HG03135 (cell line): ENCODE data around the gene HPRT1.
A peak's percentile ranks its signal among the peaks of the same experiment; 100 is the strongest.
"Not testable (repeated sequence)": the region's sequence is repeated elsewhere in the genome, so short reads cannot be mapped to it uniquely, and the experiment has no call there.

Experiments
- ATAC-seq: cut with Tn5 transposase; IDR thresholded peaks from one replicate; pipeline ENCODE4 v1.9.1; 2021; ENCODE audit warnings: mild to moderate bottlenecking, moderate library complexity; ENCODE audit not compliant: unreplicated experiment

HPRT1 gene

DNA sequence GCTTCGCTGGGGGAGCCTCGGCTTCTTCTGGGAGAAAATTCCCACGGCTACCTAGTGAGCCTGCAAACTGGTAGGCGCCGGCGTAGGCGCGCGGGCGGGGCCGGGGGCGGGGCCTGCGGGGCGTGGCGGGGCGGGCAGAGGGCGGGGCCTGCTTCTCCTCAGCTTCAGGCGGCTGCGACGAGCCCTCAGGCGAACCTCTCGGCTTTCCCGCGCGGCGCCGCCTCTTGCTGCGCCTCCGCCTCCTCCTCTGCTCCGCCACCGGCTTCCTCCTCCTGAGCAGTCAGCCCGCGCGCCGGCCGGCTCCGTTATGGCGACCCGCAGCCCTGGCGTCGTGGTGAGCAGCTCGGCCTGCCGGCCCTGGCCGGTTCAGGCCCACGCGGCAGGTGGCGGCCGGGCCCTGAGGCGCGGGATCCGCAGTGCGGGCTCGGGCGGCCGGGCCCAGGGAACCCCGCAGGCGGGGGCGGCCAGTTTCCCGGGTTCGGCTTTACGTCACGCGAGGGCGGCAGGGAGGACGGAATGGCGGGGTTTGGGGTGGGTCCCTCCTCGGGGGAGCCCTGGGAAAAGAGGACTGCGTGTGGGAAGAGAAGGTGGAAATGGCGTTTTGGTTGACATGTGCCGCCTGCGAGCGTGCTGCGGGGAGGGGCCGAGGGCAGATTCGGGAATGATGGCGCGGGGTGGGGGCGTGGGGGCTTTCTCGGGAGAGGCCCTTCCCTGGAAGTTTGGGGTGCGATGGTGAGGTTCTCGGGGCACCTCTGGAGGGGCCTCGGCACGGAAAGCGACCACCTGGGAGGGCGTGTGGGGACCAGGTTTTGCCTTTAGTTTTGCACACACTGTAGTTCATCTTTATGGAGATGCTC is at the start of gene HPRT1:
Gene HPRT1 (plus strand): TSS at position 161 of the 857 bp plus-strand sequence. CDS start 147 bp downstream, at position 308.
- ATAC-seq: peak; percentile 84

- ATAC-seq: no peak
Measured at GRCh38 chrX:134416087-134416486, 43.9 kb upstream of the HPRT1 start.

- ATAC-seq: no peak
Measured at GRCh38 chrX:134418317-134419113, 41.5 kb upstream of the HPRT1 start.

GRCh38 chrX:134419784-134420183 is 40.2 kb upstream of the HPRT1 start:
- no peak for ATAC-seq

DNA sequence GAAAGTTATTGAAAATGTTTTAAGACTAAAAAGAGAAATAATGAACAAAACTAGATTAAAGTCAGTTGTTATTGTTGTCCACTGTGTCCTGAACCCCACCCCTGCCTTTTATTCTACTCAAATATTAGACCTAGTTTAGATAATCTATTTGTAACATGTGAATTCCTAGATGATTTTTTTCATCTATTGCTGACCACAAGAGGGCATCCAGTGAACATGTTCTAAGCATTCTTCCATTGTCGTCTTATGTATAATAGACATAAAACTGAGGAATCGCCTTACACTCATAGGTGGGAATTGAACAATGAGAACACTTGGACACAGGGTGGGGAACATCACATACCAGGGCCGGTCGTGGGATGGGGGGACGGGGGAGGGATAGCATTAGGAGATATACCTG is 36.4 kb upstream of the HPRT1 start:
- no peak for ATAC-seq

- ATAC-seq: no peak
Measured at GRCh38 chrX:134426281-134426680, 33.7 kb upstream of the HPRT1 start.

DNA sequence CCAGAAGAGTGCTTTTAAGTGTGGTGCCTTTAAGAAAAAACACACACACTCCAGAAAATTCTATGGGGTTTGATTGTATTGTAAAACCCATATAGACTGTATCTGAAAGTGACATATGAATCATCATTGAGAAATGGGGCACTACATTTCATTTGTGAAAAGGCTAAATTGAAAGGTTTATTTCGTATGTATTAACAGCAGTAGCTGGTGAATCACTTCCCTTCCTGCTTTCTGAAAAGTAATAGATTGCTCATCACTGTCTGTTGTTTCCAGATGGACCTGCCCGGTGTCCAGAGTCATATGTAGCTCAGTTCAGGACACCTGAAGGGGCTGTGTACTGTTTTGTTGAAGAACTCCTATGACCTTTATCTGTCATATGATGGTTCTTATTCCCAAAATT is 28.1 kb upstream of the HPRT1 start:
- ATAC-seq: no peak

GRCh38 chrX:134435894-134436293 is 24.1 kb upstream of the HPRT1 start:
- ATAC-seq: no peak

DNA sequence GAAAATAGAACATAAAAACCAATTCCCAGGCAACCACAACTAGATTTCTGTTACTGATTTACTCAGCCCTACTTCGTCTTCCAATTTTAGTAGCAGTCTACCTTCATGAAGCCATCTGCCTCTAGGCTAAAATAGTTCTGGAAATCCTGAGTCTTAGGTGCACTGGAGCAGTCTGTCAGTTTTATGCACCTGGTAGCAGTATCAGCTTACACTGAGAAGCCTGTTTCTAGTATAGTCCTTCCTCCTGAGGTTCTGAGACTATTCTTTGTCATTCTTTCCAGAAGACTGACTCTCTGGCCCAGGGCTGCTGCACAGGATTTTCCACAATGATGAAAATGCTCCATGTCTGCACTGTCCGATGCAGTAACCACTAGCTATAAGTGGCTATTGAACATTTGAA is 16.9 kb upstream of the HPRT1 start:
- ATAC-seq: peak; percentile 77

DNA sequence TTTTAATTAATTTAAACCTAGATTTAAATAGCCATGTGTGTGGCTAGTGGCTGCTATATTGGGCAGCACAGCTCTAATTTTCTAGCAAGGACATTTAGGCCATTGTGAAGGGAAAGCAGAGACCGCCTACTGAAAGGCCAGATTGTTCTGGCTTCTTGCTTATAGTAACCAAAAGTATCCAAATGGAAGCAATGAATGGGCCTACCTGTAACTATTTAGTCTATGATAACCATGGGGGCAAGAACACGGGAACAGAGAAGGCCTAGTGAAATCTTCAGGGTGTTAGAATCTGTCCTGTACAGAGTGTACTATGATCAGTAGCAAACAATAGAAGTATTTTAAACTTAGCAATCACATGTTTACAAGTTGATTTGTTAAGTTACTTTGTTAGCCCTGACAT is 16.5 kb upstream of the HPRT1 start:
- ATAC-seq: no peak

- no peak for ATAC-seq
Measured at GRCh38 chrX:134444681-134445080, 15.3 kb upstream of the HPRT1 start.

GRCh38 chrX:134452596-134452995 is 7.4 kb upstream of the HPRT1 start:
- no peak for ATAC-seq

- no peak for ATAC-seq
Measured at GRCh38 chrX:134453631-134454030, 6.3 kb upstream of the HPRT1 start.

DNA sequence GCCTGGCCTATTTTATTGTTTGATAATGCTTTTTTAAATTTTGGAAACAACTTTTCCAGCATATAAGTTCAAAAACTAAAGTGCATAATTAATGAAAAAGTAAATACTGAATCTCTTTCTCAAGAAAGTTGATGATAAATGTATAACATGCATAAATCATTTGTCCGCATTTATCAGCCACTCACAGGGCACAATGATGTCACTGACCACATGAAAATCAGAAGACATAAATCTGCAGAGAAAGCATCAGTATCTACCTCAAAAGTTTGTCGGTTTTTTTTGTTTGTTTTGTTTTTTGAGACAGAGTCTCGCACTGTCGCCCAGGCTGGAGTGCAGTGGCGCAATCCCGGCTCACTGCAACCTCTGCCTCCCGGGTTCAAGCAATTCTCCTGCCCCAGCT is 5.5 kb upstream of the HPRT1 start:
- no peak for ATAC-seq

DNA sequence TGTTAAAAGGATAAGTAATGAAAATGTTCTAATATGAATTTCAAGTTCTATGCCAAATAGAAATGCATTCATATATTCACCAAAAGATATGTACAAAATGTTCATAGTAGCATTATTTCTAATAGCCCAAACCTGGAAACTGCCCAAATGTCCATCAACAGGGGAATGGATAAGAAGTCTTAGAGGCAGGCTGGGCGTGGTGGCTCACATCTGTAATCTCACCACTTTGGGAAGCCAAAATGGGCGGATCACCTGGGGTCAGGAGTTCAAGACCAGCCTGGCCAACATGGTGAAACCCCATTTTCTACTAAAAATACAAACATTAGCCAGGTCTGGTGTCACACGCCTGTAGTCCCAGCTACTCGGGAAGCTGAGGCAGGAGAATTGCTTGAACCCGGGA is 2.3 kb upstream of the HPRT1 start:
- no peak for ATAC-seq

DNA sequence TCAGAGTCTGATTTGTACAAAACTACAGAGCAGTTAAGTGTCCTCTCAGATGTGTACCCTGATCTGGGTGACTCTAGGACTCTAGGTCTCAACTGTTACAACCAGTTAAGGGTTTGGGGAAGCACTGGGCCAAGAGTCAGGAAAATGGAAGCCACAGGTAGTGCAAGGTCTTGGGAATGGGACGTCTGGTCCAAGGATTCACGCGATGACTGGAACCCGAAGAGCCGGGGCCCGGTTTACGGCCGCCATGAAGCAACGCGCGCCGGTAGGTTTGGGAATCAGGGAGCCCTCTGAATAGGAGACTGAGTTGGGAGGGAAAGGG is 321 bp upstream of the HPRT1 start:
- ATAC-seq: peak; percentile 20

- no peak for ATAC-seq
Measured at GRCh38 chrX:134460862-134461220, 876 bp downstream of the HPRT1 start.

DNA sequence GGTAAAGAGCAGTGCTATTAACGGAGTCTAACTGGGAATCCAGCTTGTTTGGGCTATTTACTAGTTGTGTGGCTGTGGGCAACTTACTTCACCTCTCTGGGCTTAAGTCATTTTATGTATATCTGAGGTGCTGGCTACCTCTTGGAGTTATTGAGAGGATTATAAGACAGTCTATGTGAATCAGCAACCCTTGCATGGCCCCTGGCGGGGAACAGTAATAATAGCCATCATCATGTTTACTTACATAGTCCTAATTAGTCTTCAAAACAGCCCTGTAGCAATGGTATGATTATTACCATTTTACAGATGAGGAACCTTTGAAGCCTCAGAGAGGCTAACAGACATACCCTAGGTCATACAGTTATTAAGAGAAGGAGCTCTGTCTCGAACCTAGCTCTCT is 1.5 kb downstream of the HPRT1 start:
- no peak for ATAC-seq

DNA sequence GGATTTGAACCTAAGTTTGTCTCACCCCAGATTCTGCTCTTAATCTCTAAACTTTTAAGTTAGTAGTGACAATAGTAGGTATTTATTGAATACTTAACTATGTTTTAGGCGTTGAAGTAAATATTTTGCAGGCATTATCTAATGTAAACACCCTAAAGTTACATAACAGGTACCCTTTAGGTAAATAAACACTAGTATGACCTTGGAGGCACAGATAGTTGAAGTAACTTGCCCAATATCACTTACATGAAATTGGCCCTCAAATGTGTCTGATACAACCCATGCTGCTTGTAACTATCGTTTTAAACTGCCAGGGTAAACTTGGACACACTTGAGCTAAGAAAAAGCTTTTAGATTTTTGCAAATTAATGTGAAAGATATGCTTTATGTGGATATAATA is 3.0 kb downstream of the HPRT1 start:
- ATAC-seq: no peak

DNA sequence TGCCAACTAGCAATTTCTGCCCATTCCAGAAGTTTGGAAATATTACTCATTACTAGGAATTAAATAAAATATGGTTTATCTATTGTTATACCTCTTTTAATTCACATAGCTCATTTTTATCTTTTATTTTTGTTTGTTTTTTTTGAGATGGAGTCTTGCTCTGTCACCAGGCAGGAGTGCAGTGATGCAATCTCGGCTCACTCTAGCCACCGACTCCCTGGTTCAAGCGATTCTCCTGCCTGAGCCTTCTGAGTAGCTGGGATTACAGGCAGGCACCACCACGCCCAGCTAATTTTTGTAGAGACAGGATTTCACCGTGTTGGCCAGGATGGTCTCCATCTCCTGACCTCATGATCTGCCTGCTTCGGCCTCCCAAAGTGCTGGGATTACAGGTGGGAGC is 4.5 kb downstream of the HPRT1 start:
- ATAC-seq: not testable (repeated sequence)

- no peak for ATAC-seq
Measured at GRCh38 chrX:134469486-134469885, 9.5 kb downstream of the HPRT1 start.

- no peak for ATAC-seq
Measured at GRCh38 chrX:134470013-134470412, 10.0 kb downstream of the HPRT1 start.
